HepG2 (cell line): ENCODE data around the gene SASH1. TPM values are rescaled to one million over a fixed set of nuclear protein-coding genes. Genes with fewer than 3 reads are reported as not detected.
A peak's percentile ranks its signal among the peaks of the same experiment; 100 is the strongest.

ENCODE experiments used
- CAMTA2 ChIP-seq: sonication (generic); formaldehyde crosslinking; IDR thresholded peaks from 2 replicates; pipeline ENCODE4 v1.4.0; 2020; ENCODE audit warnings: mild to moderate bottlenecking, missing genetic modification reagents, borderline replicate concordance
- CEBPG ChIP-seq: IDR thresholded peaks from 2 replicates; pipeline ENCODE4 v1.6.1; 2016
- FOXP4 ChIP-seq: sonication (generic); formaldehyde crosslinking; IDR thresholded peaks from 2 replicates; pipeline ENCODE4 v1.4.0; 2020; ENCODE audit warnings: missing genetic modification reagents
- MEIS1 ChIP-seq: sonication (generic); formaldehyde crosslinking; IDR thresholded peaks from 2 replicates; pipeline ENCODE4 v1.9.0; 2021; ENCODE audit warnings: mild to moderate bottlenecking, missing genetic modification reagents, moderate library complexity, borderline replicate concordance
- PHF21A ChIP-seq: sonication (generic); formaldehyde crosslinking; IDR thresholded peaks from 2 replicates; pipeline ENCODE4 v1.5.0; 2020; ENCODE audit warnings: mild to moderate bottlenecking, missing genetic modification reagents
- RBM39 ChIP-seq: fragments of 200-400 bp; formaldehyde crosslinking; IDR thresholded peaks from one replicate; pipeline ENCODE4 v1.6.1; 2018; ENCODE audit warnings: antibody characterized with exemption, mild to moderate bottlenecking, low read depth, low read length; ENCODE audit not compliant: poor library complexity, severe bottlenecking
- ZNF280B ChIP-seq: sonication (generic); formaldehyde crosslinking; IDR thresholded peaks from 2 replicates; pipeline ENCODE4 v1.5.0; 2020; ENCODE audit warnings: missing genetic modification reagents, mild to moderate bottlenecking, borderline replicate concordance
- ZNF784 ChIP-seq: sonication (generic); formaldehyde crosslinking; IDR thresholded peaks from 2 replicates; pipeline ENCODE4 v1.5.1; 2020; ENCODE audit warnings: missing genetic modification reagents, mild to moderate bottlenecking, borderline replicate concordance
- ZNF850 ChIP-seq: sonication (generic); formaldehyde crosslinking; conservative IDR thresholded peaks from 2 replicates; pipeline ENCODE4 v1.9.0; 2021; ENCODE audit warnings: mild to moderate bottlenecking, missing genetic modification reagents
- polyA plus RNA-seq, 8 experiments: library from polyadenylated mRNA; depleted of rRNA in 3 of 8; stranded (reverse) in 7 of 8; unstranded in 1 of 8; fragments of >200 nt; fragmentation: Illumina TruSeq in 4 of 8; extraction: Trizol in 4 of 8; gene quantifications; 2 replicates each; pipeline versions ENCODE4 v1.2.1 to v1.2.3, GENCODE V29; 2011 to 2016; ENCODE audit warnings: low read depth in 4 of 8, missing spikeins in 1 of 8, mixed read lengths in 1 of 8; ENCODE audit not compliant: insufficient read depth in 1 of 8
- total RNA-seq, 5 experiments: library from RNA; depleted of rRNA; stranded (reverse); fragments of >200 nt; fragmentation: Illumina TruSeq; extraction: Trizol; gene quantifications; 2 replicates each; pipeline ENCODE4 v1.2.3, GENCODE V29; 2016; ENCODE audit warnings: low read depth in 1 of 5
- TF ChIP-seq, protein P1 (sequence below): sonication (generic); formaldehyde crosslinking; conservative IDR thresholded peaks from 2 replicates; pipeline ENCODE4 v1.5.0; 2020; ENCODE audit warnings: missing genetic modification reagents
- TF ChIP-seq, protein P2 (sequence below): sonication (generic); formaldehyde crosslinking; conservative IDR thresholded peaks from 2 replicates; pipeline ENCODE4 v1.4.0; 2020; ENCODE audit warnings: missing genetic modification reagents
- TF ChIP-seq, protein P3 (sequence below): sonication (generic); formaldehyde crosslinking; conservative IDR thresholded peaks from 2 replicates; pipeline ENCODE4 v1.4.0; 2020; ENCODE audit warnings: mild to moderate bottlenecking, missing genetic modification reagents, moderate library complexity

Gene SASH1
- total and polyA plus RNA-seq, 2 of the 13 experiments (the other 11 are each of a cell fraction or from before 2014, with no cell fraction given), result 7.5 to 8.2 TPM

GRCh38 chr6:148342350-148343046 is at the start of gene SASH1 (continued):
- TF ChIP-seq FOXP4 (CRISPR knock-in tag) (peak; percentile 44; the same call in 1 of the 2 replicates), ZNF280B (CRISPR knock-in tag) (peak; percentile 84; the same call in 1 of the 2 replicates), ZNF850 (CRISPR knock-in tag) (0 out of 2 replicates have a peak, but pooled peaks have one; percentile 23), ZNF784 (CRISPR knock-in tag) (0 out of 2 replicates have a peak, but pooled peaks have one; percentile 55), RBM39 (peak; percentile 64), CEBPG (CRISPR knock-in tag) (peak; percentile 63; the same call in 1 of the 2 replicates), MEIS1 (CRISPR knock-in tag) (peak; percentile 58; the same call in 1 of the 2 replicates), CAMTA2 (CRISPR knock-in tag) (peak; percentile 46; the same call in 1 of the 2 replicates), PHF21A (CRISPR knock-in tag) (peak; percentile 84)
- TF ChIP-seq, protein P1, sequence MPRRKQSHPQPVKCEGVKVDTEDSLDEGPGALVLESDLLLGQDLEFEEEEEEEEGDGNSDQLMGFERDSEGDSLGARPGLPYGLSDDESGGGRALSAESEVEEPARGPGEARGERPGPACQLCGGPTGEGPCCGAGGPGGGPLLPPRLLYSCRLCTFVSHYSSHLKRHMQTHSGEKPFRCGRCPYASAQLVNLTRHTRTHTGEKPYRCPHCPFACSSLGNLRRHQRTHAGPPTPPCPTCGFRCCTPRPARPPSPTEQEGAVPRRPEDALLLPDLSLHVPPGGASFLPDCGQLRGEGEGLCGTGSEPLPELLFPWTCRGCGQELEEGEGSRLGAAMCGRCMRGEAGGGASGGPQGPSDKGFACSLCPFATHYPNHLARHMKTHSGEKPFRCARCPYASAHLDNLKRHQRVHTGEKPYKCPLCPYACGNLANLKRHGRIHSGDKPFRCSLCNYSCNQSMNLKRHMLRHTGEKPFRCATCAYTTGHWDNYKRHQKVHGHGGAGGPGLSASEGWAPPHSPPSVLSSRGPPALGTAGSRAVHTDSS, result no peak
- TF ChIP-seq, protein P2, sequence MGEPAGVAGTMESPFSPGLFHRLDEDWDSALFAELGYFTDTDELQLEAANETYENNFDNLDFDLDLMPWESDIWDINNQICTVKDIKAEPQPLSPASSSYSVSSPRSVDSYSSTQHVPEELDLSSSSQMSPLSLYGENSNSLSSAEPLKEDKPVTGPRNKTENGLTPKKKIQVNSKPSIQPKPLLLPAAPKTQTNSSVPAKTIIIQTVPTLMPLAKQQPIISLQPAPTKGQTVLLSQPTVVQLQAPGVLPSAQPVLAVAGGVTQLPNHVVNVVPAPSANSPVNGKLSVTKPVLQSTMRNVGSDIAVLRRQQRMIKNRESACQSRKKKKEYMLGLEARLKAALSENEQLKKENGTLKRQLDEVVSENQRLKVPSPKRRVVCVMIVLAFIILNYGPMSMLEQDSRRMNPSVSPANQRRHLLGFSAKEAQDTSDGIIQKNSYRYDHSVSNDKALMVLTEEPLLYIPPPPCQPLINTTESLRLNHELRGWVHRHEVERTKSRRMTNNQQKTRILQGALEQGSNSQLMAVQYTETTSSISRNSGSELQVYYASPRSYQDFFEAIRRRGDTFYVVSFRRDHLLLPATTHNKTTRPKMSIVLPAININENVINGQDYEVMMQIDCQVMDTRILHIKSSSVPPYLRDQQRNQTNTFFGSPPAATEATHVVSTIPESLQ, result peak; percentile 62; the same call in 1 of the 2 replicates
- TF ChIP-seq, protein P3, sequence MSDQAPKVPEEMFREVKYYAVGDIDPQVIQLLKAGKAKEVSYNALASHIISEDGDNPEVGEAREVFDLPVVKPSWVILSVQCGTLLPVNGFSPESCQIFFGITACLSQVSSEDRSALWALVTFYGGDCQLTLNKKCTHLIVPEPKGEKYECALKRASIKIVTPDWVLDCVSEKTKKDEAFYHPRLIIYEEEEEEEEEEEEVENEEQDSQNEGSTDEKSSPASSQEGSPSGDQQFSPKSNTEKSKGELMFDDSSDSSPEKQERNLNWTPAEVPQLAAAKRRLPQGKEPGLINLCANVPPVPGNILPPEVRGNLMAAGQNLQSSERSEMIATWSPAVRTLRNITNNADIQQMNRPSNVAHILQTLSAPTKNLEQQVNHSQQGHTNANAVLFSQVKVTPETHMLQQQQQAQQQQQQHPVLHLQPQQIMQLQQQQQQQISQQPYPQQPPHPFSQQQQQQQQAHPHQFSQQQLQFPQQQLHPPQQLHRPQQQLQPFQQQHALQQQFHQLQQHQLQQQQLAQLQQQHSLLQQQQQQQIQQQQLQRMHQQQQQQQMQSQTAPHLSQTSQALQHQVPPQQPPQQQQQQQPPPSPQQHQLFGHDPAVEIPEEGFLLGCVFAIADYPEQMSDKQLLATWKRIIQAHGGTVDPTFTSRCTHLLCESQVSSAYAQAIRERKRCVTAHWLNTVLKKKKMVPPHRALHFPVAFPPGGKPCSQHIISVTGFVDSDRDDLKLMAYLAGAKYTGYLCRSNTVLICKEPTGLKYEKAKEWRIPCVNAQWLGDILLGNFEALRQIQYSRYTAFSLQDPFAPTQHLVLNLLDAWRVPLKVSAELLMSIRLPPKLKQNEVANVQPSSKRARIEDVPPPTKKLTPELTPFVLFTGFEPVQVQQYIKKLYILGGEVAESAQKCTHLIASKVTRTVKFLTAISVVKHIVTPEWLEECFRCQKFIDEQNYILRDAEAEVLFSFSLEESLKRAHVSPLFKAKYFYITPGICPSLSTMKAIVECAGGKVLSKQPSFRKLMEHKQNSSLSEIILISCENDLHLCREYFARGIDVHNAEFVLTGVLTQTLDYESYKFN (CRISPR knock-in tag), result peak; percentile 75
